Hematopoietic multipotent progenitor cell treated with erythropoietin and hydrocortisone succinate and interleukin-3 and kit ligand, for 6 days (in vitro differentiated cells): Measurements from ENCODE around the gene CCDC17.
A peak's percentile ranks its signal among the peaks of the same experiment; 100 is the strongest.

Source experiments
- DNase-seq: peaks from one replicate; pipeline ENCODE4 v3.0.0-alpha.2; 2015

The CCDC17 gene

GRCh38 chr1:45574105-45574626, 49.7 kb downstream of the CCDC17 start:
- DNase-seq, result peak; percentile 56

GRCh38 chr1:45573231-45573804, 50.5 kb downstream of the CCDC17 start:
- no peak for DNase-seq

- DNase-seq, result no peak
Observed at GRCh38 chr1:45570631-45571030, 53.2 kb downstream of the CCDC17 start.
